ENCODE results near the gene COG2. TPM values are rescaled to one million over a fixed set of nuclear protein-coding genes. Genes with fewer than 3 reads are reported as not detected.

COG2 gene
- total RNA-seq, 1 experiment from 2014 or later = 51.0 TPM

DNA sequence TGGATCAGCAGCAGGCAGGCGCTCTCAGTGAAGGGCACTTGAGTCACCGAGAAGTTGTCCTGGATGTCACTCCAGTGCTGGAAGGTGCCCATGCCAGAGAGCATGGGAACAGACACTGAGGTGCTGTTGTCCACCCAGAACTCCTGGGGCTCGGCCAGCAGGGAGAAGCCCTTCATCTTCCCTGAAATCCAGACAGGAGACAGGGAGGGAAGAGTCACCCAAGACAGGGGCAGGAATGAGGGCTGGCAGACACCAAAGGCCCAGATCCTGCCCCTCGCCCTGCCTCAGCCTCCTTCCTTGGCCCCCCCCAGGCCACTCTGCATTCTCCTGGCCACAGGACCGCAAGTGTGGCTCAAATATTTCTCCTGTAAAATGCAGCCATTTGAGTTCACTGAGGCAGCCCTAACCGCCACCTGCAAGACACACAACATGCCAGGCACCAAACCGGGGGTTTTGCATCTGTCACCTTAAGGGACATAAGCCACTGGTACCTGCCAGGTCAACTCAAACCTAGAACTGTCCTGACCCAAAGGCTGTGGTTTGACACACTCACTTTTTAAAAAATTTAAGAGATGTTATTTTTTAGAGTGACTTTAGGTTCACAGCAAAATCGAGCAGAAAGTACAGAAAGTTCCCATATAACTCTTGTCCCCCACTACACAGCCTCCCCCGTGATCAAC is 63.9 kb downstream of the COG2 start:
- Histone ChIP-seq H3K27me3 (ENCODE audit: low read length) (no peaks in the 10 kb centered on the region), H3K9me2 (replicated peaks; ENCODE audit: low read length) (no peaks in the 10 kb centered on the region), H3F3A (ENCODE audit: low read length, unreplicated experiment) (no peaks in the 10 kb centered on the region), H2AFZ (ENCODE audit: low read length) (no peak overlapping the region), H3K4me3 (ENCODE audit: low read length) (no peak overlapping the region), H3K4me2 (ENCODE audit: low read length) (no peak overlapping the region), H4K20me1 (ENCODE audit: low read length) (no peaks in the 10 kb centered on the region), H3K27ac (ENCODE audit: low read length) (no peak overlapping the region), H3K79me2 (ENCODE audit: low read length) (no peaks in the 10 kb centered on the region), H3K9ac (ENCODE audit: low read length) (no peak overlapping the region), H3K4me1 (ENCODE audit: insufficient read depth, low read length) (no peaks in the 10 kb centered on the region), H3K9me3 (ENCODE audit: low read length) (no peaks in the 10 kb centered on the region), H3K36me3 (ENCODE audit: low read depth, low read length) (no peaks in the 10 kb centered on the region)
- intact Hi-C loops (cut with micrococcal nuclease) = no loop called here
- no peak for ATAC-seq
- DNase-seq = no peak
- no TSS peak for BruUV-seq (replicated peaks)
- ChIA-PET CTCF (no interaction called here), POLR2A (ENCODE audit: unreplicated experiment) (no interaction called here)
- TF ChIP-seq EZH2phosphoT487 (IDR thresholded peaks at IDR 0.05; ENCODE audit: borderline replicate concordance, low read length) = no peak
- TF ChIP-seq EZH2 (IDR thresholded peaks at IDR 0.05; ENCODE audit: low read length, unreplicated experiment) = no peak
- TF ChIP-seq, protein P1, sequence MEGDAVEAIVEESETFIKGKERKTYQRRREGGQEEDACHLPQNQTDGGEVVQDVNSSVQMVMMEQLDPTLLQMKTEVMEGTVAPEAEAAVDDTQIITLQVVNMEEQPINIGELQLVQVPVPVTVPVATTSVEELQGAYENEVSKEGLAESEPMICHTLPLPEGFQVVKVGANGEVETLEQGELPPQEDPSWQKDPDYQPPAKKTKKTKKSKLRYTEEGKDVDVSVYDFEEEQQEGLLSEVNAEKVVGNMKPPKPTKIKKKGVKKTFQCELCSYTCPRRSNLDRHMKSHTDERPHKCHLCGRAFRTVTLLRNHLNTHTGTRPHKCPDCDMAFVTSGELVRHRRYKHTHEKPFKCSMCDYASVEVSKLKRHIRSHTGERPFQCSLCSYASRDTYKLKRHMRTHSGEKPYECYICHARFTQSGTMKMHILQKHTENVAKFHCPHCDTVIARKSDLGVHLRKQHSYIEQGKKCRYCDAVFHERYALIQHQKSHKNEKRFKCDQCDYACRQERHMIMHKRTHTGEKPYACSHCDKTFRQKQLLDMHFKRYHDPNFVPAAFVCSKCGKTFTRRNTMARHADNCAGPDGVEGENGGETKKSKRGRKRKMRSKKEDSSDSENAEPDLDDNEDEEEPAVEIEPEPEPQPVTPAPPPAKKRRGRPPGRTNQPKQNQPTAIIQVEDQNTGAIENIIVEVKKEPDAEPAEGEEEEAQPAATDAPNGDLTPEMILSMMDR (conservative IDR thresholded peaks at IDR 0.05; ENCODE audit: low read depth, low read length) = no peak

DNA sequence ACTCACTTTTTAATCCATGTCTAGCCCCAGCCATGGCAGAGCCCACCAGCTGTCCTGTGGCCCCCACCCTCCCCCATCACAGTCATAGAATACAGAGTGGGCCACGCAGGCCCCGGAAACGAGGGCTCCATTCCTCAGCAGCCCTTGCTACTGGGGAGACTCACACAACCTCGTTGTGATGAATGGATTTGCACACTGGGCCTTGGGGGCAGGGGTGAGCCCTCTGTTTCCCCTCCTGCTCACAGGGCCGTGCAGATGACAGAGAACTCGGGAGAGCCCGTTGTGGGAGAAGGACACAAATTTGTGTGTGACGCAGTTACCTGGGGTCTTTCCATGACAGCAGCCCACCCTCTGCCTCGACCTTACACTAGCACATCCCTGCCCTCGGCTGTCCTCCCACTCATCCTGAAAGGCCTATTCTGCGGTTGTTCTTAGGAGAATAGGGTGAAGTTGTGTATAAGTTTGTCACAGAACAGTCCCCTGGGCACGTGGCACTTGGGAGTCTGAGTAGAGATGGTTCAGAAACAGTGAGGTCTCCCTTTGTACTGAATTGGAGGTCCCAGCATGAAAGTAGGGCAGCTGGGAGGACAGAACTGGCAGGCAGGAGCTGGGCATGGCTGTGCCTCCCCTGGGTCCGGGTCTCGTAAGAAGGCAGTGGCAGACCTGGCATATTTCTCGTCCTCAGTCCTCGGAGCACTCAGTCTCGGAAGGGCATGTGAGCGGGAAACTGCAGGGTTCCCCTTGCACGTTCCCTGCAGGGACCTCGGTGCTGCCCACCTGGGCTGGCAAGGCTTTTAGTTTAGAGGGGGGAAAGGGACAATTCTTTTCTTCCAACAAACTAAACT is 64.8 kb downstream of the COG2 start:
- Histone ChIP-seq H3F3A (ENCODE audit: low read length, unreplicated experiment) (no peaks in the 10 kb centered on the region), H3K27ac (ENCODE audit: low read length) (no peak overlapping the region), H3K27me3 (ENCODE audit: low read length) (no peaks in the 10 kb centered on the region), H4K20me1 (ENCODE audit: low read length) (no peaks in the 10 kb centered on the region), H3K9me2 (replicated peaks; ENCODE audit: low read length) (no peaks in the 10 kb centered on the region), H3K9me3 (ENCODE audit: low read length) (no peaks in the 10 kb centered on the region), H3K4me3 (ENCODE audit: low read length) (no peak overlapping the region), H3K4me1 (ENCODE audit: insufficient read depth, low read length) (no peaks in the 10 kb centered on the region), H3K4me2 (ENCODE audit: low read length) (no peak overlapping the region), H2AFZ (ENCODE audit: low read length) (no peak overlapping the region), H3K79me2 (ENCODE audit: low read length) (no peaks in the 10 kb centered on the region), H3K9ac (ENCODE audit: low read length) (no peak overlapping the region), H3K36me3 (ENCODE audit: low read depth, low read length) (no peaks in the 10 kb centered on the region)
- TF ChIP-seq, protein P1 (conservative IDR thresholded peaks at IDR 0.05; ENCODE audit: low read depth, low read length) = no peak
- TF ChIP-seq EZH2 (IDR thresholded peaks at IDR 0.05; ENCODE audit: low read length, unreplicated experiment) (no peak), EZH2phosphoT487 (IDR thresholded peaks at IDR 0.05; ENCODE audit: borderline replicate concordance, low read length) (no peak)
- DNase-seq (no peak), ATAC-seq (no peak)
- BruUV-seq (replicated peaks) = no TSS peak
- intact Hi-C loops (cut with micrococcal nuclease) = no loop called here
- CTCF ChIA-PET = no interaction called here
- POLR2A ChIA-PET (ENCODE audit: unreplicated experiment) = no interaction called here
